Measurements from ENCODE around the gene TLX1.

Gene TLX1

GRCh38 chr10:101145750-101146391 is 14.8 kb downstream of the TLX1 start:
- H3K27ac ChIP-seq (ENCODE audit: low read depth, low read length): no peak overlapping the region
- no peaks in the 10 kb centered on the region for H3K36me3 ChIP-seq (ENCODE audit: low read length)
- no peaks in the 10 kb centered on the region for H3K79me2 ChIP-seq (ENCODE audit: insufficient read depth, low read length)
- no peak overlapping the region for H3K9ac ChIP-seq (ENCODE audit: low read length)
- no peak overlapping the region for H2AFZ ChIP-seq (ENCODE audit: low read depth, low read length, severe bottlenecking)
- H3K27me3 ChIP-seq (ENCODE audit: low read length): 0 out of 2 replicates have a peak, but pooled peaks cover 3% of the 10 kb centered on the region
- H3F3A ChIP-seq (ENCODE audit: insufficient read depth): no peaks in the 10 kb centered on the region
- H4K20me1 ChIP-seq (ENCODE audit: low read depth, low read length): no peaks in the 10 kb centered on the region
- H3K4me2 ChIP-seq (ENCODE audit: low read depth, low read length, poor library complexity, severe bottlenecking): no peak overlapping the region
- no peaks in the 10 kb centered on the region for H3K9me3 ChIP-seq (ENCODE audit: insufficient read depth, low read length)
- H3K9me2 ChIP-seq (replicated peaks; ENCODE audit: insufficient read depth, low read length): no peaks in the 10 kb centered on the region
- no peak for TF ChIP-seq EZH2phosphoT487 (conservative IDR thresholded peaks at IDR 0.05; ENCODE audit: low read length)
- TF ChIP-seq, protein P1, sequence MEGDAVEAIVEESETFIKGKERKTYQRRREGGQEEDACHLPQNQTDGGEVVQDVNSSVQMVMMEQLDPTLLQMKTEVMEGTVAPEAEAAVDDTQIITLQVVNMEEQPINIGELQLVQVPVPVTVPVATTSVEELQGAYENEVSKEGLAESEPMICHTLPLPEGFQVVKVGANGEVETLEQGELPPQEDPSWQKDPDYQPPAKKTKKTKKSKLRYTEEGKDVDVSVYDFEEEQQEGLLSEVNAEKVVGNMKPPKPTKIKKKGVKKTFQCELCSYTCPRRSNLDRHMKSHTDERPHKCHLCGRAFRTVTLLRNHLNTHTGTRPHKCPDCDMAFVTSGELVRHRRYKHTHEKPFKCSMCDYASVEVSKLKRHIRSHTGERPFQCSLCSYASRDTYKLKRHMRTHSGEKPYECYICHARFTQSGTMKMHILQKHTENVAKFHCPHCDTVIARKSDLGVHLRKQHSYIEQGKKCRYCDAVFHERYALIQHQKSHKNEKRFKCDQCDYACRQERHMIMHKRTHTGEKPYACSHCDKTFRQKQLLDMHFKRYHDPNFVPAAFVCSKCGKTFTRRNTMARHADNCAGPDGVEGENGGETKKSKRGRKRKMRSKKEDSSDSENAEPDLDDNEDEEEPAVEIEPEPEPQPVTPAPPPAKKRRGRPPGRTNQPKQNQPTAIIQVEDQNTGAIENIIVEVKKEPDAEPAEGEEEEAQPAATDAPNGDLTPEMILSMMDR (IDR thresholded peaks at IDR 0.05; ENCODE audit: insufficient read depth, low read length, poor library complexity, severe bottlenecking): no peak
- H3K4me3 ChIP-seq (ENCODE audit: insufficient read depth, low read length, poor library complexity, severe bottlenecking): no peak overlapping the region

- no peak overlapping the region for H3K9ac ChIP-seq (ENCODE audit: low read length)
- TF ChIP-seq EZH2phosphoT487 (conservative IDR thresholded peaks at IDR 0.05; ENCODE audit: low read length): no peak
- TF ChIP-seq, protein P1 (IDR thresholded peaks at IDR 0.05; ENCODE audit: insufficient read depth, low read length, poor library complexity, severe bottlenecking): no peak
- no peaks in the 10 kb centered on the region for H3F3A ChIP-seq (ENCODE audit: insufficient read depth)
- no peak overlapping the region for H3K4me2 ChIP-seq (ENCODE audit: low read depth, low read length, poor library complexity, severe bottlenecking)
- no peaks in the 10 kb centered on the region for H4K20me1 ChIP-seq (ENCODE audit: low read depth, low read length)
- no peaks in the 10 kb centered on the region for H3K9me2 ChIP-seq (replicated peaks; ENCODE audit: insufficient read depth, low read length)
- 0 out of 2 replicates have a peak, but pooled peaks cover 3% of the 10 kb centered on the region for H3K27me3 ChIP-seq (ENCODE audit: low read length)
- H3K9me3 ChIP-seq (ENCODE audit: insufficient read depth, low read length): no peaks in the 10 kb centered on the region
- H3K4me3 ChIP-seq (ENCODE audit: insufficient read depth, low read length, poor library complexity, severe bottlenecking): no peak overlapping the region
- no peak overlapping the region for H2AFZ ChIP-seq (ENCODE audit: low read depth, low read length, severe bottlenecking)
- H3K36me3 ChIP-seq (ENCODE audit: low read length): no peaks in the 10 kb centered on the region
- no peak overlapping the region for H3K27ac ChIP-seq (ENCODE audit: low read depth, low read length)
- H3K79me2 ChIP-seq (ENCODE audit: insufficient read depth, low read length): no peaks in the 10 kb centered on the region
These were observed 15.5 kb downstream of the TLX1 start for GRCh38 chr10:101146392-101147251.

GRCh38 chr10:101151395-101151794 is 20.3 kb downstream of the TLX1 start:
- Histone ChIP-seq H3K27ac (ENCODE audit: low read depth, low read length) (no peak overlapping the region), H3K4me2 (ENCODE audit: low read depth, low read length, poor library complexity, severe bottlenecking) (no peak overlapping the region), H4K20me1 (ENCODE audit: low read depth, low read length) (no peaks in the 10 kb centered on the region), H3K79me2 (ENCODE audit: insufficient read depth, low read length) (no peaks in the 10 kb centered on the region), H3K4me3 (ENCODE audit: insufficient read depth, low read length, poor library complexity, severe bottlenecking) (no peak overlapping the region), H3K36me3 (ENCODE audit: low read length) (no peaks in the 10 kb centered on the region), H2AFZ (ENCODE audit: low read depth, low read length, severe bottlenecking) (no peak overlapping the region), H3K9me2 (replicated peaks; ENCODE audit: insufficient read depth, low read length) (no peaks in the 10 kb centered on the region), H3K27me3 (ENCODE audit: low read length) (0 out of 2 replicates have a peak, but pooled peaks cover 3% of the 10 kb centered on the region), H3K9ac (ENCODE audit: low read length) (no peak overlapping the region), H3K9me3 (ENCODE audit: insufficient read depth, low read length) (no peaks in the 10 kb centered on the region), H3F3A (ENCODE audit: insufficient read depth) (no peaks in the 10 kb centered on the region)
- TF ChIP-seq, protein P1 (IDR thresholded peaks at IDR 0.05; ENCODE audit: insufficient read depth, low read length, poor library complexity, severe bottlenecking): no peak
- TF ChIP-seq EZH2phosphoT487 (conservative IDR thresholded peaks at IDR 0.05; ENCODE audit: low read length): no peak

Measured in SU-DHL-6 (cell line).